HepG2 (cell line): ENCODE measurements around the gene HLA-DOA. TPM values are rescaled to one million over a fixed set of nuclear protein-coding genes. Genes with fewer than 3 reads are reported as not detected.

ENCODE experiments used
- ADNP ChIP-seq: sonication (generic); formaldehyde crosslinking; IDR thresholded peaks from 2 replicates; pipeline ENCODE4 v1.4.0; 2020; ENCODE audit warnings: missing genetic modification reagents
- EP300 ChIP-seq, 3 experiments: sonication (generic) in 1 of 3; formaldehyde crosslinking in 1 of 3; IDR thresholded peaks; 2 replicates each; pipeline versions ENCODE4 v1.5.1 to v1.6.1; 2011 to 2020; ENCODE audit warnings: low read depth in 2 of 3, low read length in 2 of 3, borderline replicate concordance in 1 of 3, improper control_type of control experiment in 1 of 3, mild to moderate bottlenecking in 1 of 3, missing genetic modification reagents in 1 of 3, moderate library complexity in 1 of 3
- GABPA ChIP-seq, 2 experiments: IDR thresholded peaks; 2 replicates each; pipeline ENCODE4 v1.6.1; 2011 to 2016; ENCODE audit warnings: low read depth in 2 of 2, low read length in 1 of 2, missing biosample characterization in 1 of 2, missing genetic modification characterization in 1 of 2
- GATAD2A ChIP-seq: IDR thresholded peaks from 2 replicates; pipeline ENCODE4 v1.6.1; 2016
- PLRG1 ChIP-seq: fragments of 450-650 bp; conservative IDR thresholded peaks from 2 replicates; pipeline ENCODE4 v1.6.1; 2016
- ZBTB8A ChIP-seq: sonication (generic); formaldehyde crosslinking; IDR thresholded peaks from 2 replicates; pipeline ENCODE4 v1.4.0; 2020; ENCODE audit warnings: mild to moderate bottlenecking, low read depth, missing genetic modification reagents, borderline replicate concordance
- ZNF20 ChIP-seq: sonication (generic); formaldehyde crosslinking; IDR thresholded peaks from 2 replicates; pipeline ENCODE4 v1.4.0; 2020; ENCODE audit warnings: mild to moderate bottlenecking, moderate library complexity, missing genetic modification reagents
- ZNF282 ChIP-seq: fragments of 450-650 bp; IDR thresholded peaks from 2 replicates; pipeline ENCODE4 v1.6.1; 2018; ENCODE audit not compliant: partially characterized antibody
- ZNF383 ChIP-seq: sonication (generic); formaldehyde crosslinking; IDR thresholded peaks from 2 replicates; pipeline ENCODE4 v1.4.0; 2020; ENCODE audit warnings: missing genetic modification reagents, mild to moderate bottlenecking, borderline replicate concordance
- ZNF441 ChIP-seq: sonication (generic); formaldehyde crosslinking; IDR thresholded peaks from 2 replicates; pipeline ENCODE4 v1.7.0; 2021; ENCODE audit warnings: missing genetic modification reagents, borderline replicate concordance
- ZNF614 ChIP-seq: IDR thresholded peaks from 2 replicates; pipeline ENCODE4 v1.6.1; 2018; ENCODE audit warnings: missing biosample characterization, missing genetic modification reagents, inconsistent platforms, borderline replicate concordance
- ZNF777 ChIP-seq: sonication (generic); formaldehyde crosslinking; IDR thresholded peaks from 2 replicates; pipeline ENCODE4 v1.4.0; 2020; ENCODE audit warnings: missing genetic modification reagents
- polyA plus RNA-seq, 8 experiments: library from polyadenylated mRNA; depleted of rRNA in 3 of 8; stranded (reverse) in 7 of 8; unstranded in 1 of 8; fragments of >200 nt; fragmentation: Illumina TruSeq in 4 of 8; extraction: Trizol in 4 of 8; gene quantifications; 2 replicates each; pipeline versions ENCODE4 v1.2.1 to v1.2.3, GENCODE V29; 2011 to 2016; ENCODE audit warnings: low read depth in 4 of 8, missing spikeins in 1 of 8, mixed read lengths in 1 of 8; ENCODE audit not compliant: insufficient read depth in 1 of 8
- total RNA-seq, 5 experiments: library from RNA; depleted of rRNA; stranded (reverse); fragments of >200 nt; fragmentation: Illumina TruSeq; extraction: Trizol; gene quantifications; 2 replicates each; pipeline ENCODE4 v1.2.3, GENCODE V29; 2016; ENCODE audit warnings: low read depth in 1 of 5
- TF ChIP-seq, protein P1 (sequence below): IDR thresholded peaks from 2 replicates; pipeline ENCODE4 v1.6.1; 2016; ENCODE audit warnings: control low read depth
- TF ChIP-seq, protein P2 (sequence below): sonication (generic); formaldehyde crosslinking; IDR thresholded peaks from 2 replicates; pipeline ENCODE4 v1.5.1; 2020; ENCODE audit warnings: mild to moderate bottlenecking, missing genetic modification reagents, moderate library complexity
- TF ChIP-seq, protein P3 (sequence below): sonication (generic); formaldehyde crosslinking; IDR thresholded peaks from 2 replicates; pipeline ENCODE4 v1.8.0; 2022; ENCODE audit warnings: missing genetic modification reagents, low read depth, mild to moderate bottlenecking, borderline replicate concordance

Gene HLA-DOA
- total and polyA plus RNA-seq, 2 of the 13 experiments (the other 11 are each of a cell fraction or from before 2014, with no cell fraction given): 0.03 to 0.09 TPM

DNA sequence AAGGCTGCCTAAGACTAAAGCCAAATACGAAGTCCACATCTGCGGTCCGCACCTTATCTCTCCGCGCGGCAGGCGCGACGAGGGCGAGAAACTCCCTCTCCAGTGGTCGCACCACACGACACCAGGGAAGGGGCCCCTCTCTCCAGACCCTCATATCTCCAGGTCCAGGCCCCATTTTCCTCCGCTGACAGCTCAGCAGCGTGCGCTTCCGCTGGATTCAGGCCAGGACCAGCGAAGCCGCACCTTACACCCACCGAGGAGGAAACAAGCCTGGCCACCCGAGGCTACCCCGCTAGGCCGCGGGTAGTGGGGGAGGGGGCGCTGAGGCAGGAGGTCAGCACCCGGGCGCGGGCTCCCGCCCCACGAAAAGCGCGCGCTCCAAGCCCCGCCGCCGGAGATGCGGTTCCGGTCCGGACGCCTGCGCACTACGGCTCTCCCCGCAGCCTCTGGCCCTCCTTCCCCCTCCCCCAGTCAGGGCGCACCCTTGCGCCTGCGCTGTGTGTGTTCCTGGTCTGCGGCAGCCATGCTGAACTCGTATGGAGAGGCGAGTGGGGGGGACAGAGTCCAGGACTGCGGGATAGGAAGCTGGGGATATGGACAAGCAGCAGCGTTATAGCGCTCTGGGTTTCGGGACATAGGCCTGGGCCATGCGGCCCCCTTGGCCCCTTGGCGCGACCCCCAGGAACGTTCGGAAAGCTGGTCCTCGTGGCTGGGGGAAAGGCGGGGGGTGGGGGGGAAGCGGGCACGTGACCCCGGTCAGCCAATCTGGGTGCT lies 41.1 kb downstream of the HLA-DOA start, which contains the start of gene BRD2 (continued):
- no peak for TF ChIP-seq GABPA (IDR thresholded peaks at IDR 0.05; ENCODE audit: low read depth, low read length)
- TF ChIP-seq GABPA (CRISPR knock-in tag; IDR thresholded peaks at IDR 0.05; ENCODE audit: low read depth): peak; percentile 37; the same call in 1 of the 2 replicates
- peak; percentile 46; the same call in 1 of the 2 replicates for TF ChIP-seq ZNF777 (CRISPR knock-in tag)
- TF ChIP-seq, protein P1, sequence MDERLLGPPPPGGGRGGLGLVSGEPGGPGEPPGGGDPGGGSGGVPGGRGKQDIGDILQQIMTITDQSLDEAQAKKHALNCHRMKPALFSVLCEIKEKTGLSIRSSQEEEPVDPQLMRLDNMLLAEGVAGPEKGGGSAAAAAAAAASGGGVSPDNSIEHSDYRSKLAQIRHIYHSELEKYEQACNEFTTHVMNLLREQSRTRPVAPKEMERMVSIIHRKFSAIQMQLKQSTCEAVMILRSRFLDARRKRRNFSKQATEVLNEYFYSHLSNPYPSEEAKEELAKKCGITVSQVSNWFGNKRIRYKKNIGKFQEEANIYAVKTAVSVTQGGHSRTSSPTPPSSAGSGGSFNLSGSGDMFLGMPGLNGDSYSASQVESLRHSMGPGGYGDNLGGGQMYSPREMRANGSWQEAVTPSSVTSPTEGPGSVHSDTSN: 0 out of 2 replicates have a peak, but pooled peaks have one; percentile 36
- no peak; the same call in 1 of the 2 replicates for TF ChIP-seq ADNP (CRISPR knock-in tag)
- TF ChIP-seq, protein P2, sequence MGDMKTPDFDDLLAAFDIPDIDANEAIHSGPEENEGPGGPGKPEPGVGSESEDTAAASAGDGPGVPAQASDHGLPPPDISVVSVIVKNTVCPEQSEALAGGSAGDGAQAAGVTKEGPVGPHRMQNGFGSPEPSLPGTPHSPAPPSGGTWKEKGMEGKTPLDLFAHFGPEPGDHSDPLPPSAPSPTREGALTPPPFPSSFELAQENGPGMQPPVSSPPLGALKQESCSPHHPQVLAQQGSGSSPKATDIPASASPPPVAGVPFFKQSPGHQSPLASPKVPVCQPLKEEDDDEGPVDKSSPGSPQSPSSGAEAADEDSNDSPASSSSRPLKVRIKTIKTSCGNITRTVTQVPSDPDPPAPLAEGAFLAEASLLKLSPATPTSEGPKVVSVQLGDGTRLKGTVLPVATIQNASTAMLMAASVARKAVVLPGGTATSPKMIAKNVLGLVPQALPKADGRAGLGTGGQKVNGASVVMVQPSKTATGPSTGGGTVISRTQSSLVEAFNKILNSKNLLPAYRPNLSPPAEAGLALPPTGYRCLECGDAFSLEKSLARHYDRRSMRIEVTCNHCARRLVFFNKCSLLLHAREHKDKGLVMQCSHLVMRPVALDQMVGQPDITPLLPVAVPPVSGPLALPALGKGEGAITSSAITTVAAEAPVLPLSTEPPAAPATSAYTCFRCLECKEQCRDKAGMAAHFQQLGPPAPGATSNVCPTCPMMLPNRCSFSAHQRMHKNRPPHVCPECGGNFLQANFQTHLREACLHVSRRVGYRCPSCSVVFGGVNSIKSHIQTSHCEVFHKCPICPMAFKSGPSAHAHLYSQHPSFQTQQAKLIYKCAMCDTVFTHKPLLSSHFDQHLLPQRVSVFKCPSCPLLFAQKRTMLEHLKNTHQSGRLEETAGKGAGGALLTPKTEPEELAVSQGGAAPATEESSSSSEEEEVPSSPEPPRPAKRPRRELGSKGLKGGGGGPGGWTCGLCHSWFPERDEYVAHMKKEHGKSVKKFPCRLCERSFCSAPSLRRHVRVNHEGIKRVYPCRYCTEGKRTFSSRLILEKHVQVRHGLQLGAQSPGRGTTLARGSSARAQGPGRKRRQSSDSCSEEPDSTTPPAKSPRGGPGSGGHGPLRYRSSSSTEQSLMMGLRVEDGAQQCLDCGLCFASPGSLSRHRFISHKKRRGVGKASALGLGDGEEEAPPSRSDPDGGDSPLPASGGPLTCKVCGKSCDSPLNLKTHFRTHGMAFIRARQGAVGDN: peak; percentile 98
- TF ChIP-seq ZNF441: peak; percentile 93; the same call in 1 of the 2 replicates
- TF ChIP-seq GATAD2A (CRISPR knock-in tag): peak; percentile 24; the same call in 1 of the 2 replicates
- TF ChIP-seq ZNF614 (CRISPR knock-in tag): peak; percentile 93; the same call in 1 of the 2 replicates
- no peak; the same call in 1 of the 2 replicates for TF ChIP-seq ZBTB8A
- TF ChIP-seq, protein P3, sequence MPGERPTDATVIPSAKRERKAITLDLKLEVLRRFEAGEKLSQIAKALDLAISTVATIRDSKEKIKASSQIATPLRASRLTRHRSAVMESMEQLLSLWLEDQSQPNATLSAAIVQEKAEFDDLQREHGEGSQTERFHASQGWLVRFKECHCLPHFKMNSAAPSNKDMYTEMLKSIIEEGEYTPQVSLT (CRISPR knock-in tag): no peak
- TF ChIP-seq PLRG1: no peak
- TF ChIP-seq EP300 (IDR thresholded peaks at IDR 0.05; ENCODE audit: low read depth in 2 of 2, low read length in 2 of 2): no peak
- TF ChIP-seq EP300 (CRISPR knock-in tag; IDR thresholded peaks at IDR 0.05; ENCODE audit: borderline replicate concordance): 0 out of 2 replicates have a peak, but pooled peaks have one; percentile 50
- TF ChIP-seq ZNF20: no peak
- TF ChIP-seq ZNF282: no peak
- peak; percentile 37; the same call in 1 of the 2 replicates for TF ChIP-seq ZNF383 (CRISPR knock-in tag)
